Anterior cingulate cortex (tissue), 58 donors: Measurements from ENCODE around the gene DCAF16.
"Not testable (repeated sequence)": the region's sequence is repeated elsewhere in the genome, so short reads cannot be mapped to it uniquely, and the experiment has no call there.

Source experiments
- DNase-seq, 58 donors: peaks; one replicate each; lab custom pipeline; 2025; lab: John Stamatoyannopoulos, UW

The DCAF16 gene

GRCh38 chr4:17810260-17811077, at the start of gene DCAF16, which contains the start of gene NCAPG:
Gene DCAF16 (minus strand): TSS chr4:17810757. CDS start chr4:17804141, 6,616 bp downstream.
Gene NCAPG (plus strand): TSS chr4:17810979. CDS start chr4:17811078, 99 bp downstream.
- peak; percentile 85 to 100 (median 98) for DNase-seq

GRCh38 chr4:17859793-17860406, 49.3 kb upstream of the DCAF16 start:
- DNase-seq = no peak

DNA sequence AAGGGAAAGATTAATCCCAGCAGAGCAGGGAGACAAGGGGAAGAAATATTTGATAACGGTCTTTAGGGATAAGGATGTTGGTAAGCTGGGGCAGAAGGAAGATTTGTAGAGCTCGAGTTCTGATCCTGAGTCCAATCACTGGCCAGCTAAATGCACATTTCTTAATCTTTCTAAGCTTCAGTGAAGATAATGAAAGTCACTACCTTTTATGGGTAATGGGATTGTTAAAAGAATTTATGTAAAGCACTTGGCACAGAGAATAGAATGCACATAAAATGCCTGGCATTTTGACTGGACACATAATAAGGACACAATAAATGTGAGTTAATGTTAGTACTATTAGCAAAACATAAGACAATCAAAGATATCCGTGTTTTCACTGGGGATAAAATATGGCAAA, 43.5 kb upstream of the DCAF16 start:
- DNase-seq = no peak

- no peak for DNase-seq
These were observed 41.4 kb upstream of the DCAF16 start for GRCh38 chr4:17851959-17852358.

DNA sequence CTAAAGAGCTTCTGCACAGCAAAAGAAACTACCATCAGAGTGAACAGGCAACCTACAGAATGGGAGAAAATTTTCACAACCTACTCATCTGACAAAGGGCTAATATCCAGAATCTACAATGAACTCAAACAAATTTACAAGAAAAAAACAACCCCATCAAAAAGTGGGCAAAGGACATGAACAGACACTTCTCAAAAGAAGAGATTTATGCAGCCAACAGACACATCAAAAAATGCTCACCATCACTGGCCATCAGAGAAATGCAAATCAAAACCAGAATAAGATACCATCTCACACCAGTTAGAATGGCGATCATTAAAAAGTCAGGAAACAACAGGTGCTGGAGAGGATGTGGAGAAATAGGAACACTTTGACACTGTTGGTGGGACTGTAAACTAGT, 39.7 kb upstream of the DCAF16 start:
- not testable (repeated sequence) for DNase-seq

DNA sequence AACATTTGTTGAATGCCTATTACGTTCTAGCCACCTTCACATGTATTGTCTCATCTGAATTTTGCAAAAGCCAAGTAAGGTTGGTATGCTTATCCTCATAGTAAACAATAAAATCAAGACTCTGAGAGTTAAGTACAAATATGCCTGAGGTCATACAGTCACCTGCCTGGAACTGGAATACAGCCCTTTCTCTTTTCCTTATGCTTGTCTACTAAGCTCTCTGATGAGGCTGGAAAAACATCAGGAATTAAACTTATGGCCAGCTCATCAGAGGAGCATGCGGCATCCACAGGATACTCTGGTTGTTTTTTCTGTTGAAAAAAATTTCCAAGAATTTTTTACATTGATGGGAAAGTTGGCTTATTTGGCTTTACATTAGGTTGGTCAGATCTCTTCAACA, 35.7 kb upstream of the DCAF16 start:
- no peak for DNase-seq

GRCh38 chr4:17823871-17824669, 13.5 kb upstream of the DCAF16 start:
- DNase-seq = no peak

DNA sequence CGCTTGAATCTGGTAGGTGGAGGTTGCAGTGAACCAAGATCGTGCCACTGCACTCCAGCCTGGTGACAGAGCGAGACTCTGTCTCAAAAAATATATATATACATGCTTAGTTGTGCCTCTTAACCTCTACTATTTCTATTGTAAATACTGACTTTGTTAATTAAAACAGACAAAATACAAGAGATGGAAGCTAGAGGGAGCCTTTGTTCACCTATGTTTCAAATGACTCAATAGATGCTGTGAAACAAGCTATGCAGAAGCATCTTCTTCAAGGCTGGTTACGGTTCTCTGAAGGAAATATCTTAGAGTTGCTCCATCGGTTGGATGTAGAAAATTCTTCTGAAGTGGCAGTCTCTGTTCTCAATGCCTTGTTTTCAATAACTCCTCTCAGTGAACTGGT, 6.5 kb upstream of the DCAF16 start:
- peak in 2 of 58 donors; percentile 8 to 45 for DNase-seq

DNA sequence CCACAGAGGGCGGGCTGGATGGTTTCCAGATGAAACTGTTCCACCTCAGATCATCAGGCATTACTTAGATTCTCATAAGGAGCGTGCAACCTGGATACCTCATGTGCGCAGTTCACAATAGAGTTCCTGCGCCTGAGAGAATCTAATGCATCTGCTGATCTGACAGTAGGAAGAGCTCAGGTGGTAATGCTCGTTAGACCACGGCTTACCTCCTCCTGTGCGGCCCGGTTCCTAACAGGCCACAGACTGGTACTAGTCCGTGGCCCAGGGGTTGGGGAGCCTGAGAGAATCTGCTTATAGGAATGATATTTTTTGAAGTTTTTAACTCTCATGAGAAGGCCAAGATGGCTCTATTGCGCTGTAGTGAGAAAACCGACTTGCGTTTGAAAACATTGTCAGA, 5.6 kb upstream of the DCAF16 start:
- DNase-seq = no peak

- no peak for DNase-seq
These were observed 3.6 kb upstream of the DCAF16 start for GRCh38 chr4:17814140-17814539.

DNA sequence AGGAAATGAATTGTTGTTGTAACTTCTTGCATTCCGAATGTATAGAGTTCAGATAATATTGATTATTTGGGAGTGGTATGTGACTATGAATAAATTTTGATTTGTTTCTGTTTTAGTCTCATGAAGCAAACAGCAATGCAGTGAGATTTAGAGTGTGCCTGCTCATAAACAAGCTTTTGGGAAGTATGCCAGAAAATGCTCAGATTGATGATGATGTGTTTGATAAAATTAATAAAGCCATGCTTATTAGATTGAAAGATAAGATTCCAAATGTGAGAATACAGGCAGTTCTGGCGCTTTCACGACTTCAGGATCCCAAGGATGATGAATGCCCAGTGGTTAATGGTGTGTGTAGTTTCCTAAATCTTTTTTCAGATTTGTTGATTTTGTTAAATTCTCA, 2.2 kb upstream of the DCAF16 start:
- DNase-seq = no peak

DNA sequence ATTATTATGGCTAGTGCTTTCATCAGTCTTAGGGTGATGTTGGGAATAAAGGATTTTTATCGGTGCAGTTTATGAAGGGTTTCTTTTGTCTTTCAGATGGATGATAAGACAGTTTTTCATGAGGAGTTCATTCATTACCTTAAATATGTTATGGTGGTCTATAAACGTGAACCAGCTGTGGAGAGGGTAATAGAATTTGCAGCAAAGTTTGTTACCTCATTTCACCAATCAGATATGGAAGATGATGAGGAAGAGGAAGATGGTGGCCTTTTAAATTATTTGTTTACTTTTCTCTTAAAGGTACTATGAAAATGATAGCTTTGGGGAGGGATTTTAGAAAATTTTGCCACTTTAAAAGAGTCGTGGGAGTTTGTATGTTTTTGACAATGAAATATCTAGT, 1.6 kb upstream of the DCAF16 start:
- DNase-seq = no peak

- peak in 2 of 58 donors; percentile 28 to 31 for DNase-seq
These were observed 584 bp upstream of the DCAF16 start for GRCh38 chr4:17811078-17811603.

- DNase-seq = no peak
These were observed 890 bp downstream of the DCAF16 start for GRCh38 chr4:17809667-17810066.

DNA sequence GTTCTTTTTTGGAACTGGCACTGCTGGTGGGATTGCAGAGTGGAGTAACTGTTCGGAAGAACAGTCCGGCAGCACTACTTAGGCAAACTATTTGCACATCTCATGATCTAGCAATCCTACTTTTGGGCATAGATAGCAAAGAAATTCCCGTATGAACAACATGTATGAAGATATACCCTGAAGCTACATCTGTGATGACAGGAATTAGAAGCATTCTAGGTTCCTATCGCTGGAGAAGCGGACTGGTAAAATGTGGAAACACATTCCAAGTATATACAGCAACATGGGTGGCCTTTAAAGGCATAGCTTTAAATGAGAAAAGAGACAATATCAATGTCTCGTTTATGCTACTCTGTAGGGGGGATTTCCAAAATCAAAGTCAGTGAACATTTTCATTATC, 3.1 kb downstream of the DCAF16 start:
- no peak for DNase-seq

- DNase-seq = no peak
These were observed 4.9 kb downstream of the DCAF16 start for GRCh38 chr4:17805580-17806155.

DNA sequence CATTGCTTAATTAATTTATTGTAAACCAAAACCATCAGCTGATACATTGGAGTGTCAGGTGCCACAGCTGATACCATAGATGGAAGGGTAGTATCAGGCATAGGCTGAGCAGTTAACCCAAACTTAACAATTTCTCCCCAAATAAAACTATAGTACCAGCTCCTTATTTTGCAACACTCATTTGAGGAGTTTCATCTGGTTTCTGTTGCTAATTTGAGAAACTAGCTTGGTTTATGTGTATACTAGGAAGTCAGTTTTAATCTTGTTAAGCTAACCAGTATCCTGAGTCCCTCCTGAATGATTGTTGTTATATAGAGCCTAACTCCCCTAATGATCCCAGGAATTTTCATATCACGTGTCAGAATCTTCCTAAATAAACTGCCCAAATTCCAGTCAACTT, 12.7 kb downstream of the DCAF16 start:
- no peak for DNase-seq

DNA sequence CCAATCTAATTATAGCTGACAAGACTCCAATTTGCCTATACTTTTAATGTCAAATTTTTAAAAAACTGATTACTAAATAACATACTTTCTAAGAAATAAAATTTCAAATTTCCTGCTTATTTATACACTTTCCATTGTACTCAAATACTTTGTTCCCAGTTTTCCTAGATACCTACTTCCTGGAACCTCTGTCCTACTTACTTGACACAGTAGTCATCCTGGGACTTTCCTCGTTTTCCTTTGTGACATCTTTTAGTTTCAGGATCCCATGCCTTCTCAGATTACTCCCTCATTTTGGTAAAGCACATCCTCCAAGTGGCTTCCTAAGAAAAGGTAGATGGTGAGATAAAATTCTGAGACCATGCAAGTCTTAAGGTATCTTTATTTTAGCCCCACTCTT, 15.8 kb downstream of the DCAF16 start:
- DNase-seq = no peak

GRCh38 chr4:17788956-17789355, 21.6 kb downstream of the DCAF16 start:
- no peak for DNase-seq

GRCh38 chr4:17787315-17787714, 23.2 kb downstream of the DCAF16 start:
- no peak for DNase-seq

DNA sequence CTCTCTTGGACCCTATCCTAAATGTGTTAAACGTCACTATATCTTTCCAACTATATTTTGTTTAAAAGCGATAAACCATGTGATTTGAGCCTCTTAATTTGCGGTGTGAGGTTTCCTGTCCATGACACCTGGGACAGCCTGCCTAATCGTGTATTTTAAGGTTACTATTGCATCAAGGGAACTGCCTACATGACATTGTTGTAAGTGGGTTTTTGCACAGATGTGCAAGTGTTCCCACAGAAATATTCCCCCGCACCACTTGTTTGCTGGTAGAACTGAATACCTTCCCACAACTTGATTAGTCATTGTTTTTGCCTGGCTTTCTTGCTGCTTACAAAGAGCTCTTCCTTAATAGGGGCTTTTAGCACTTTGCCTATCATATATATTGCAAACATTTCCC, 24.0 kb downstream of the DCAF16 start:
- peak in 1 of 58 donors; percentile 26 for DNase-seq
